T-helper 22 cell (primary cell): Measurements from ENCODE around the gene PRPSAP2.
"Not testable (repeated sequence)": the region's sequence is repeated elsewhere in the genome, so short reads cannot be mapped to it uniquely, and the experiment has no call there.

Experiments used
- DNase-seq: peaks from one replicate; pipeline ENCODE4 v3.0.0-alpha.2; 2020; ENCODE audit warnings: low read depth

Gene PRPSAP2

GRCh38 chr17:18889658-18890057, 31.7 kb downstream of the PRPSAP2 start:
- DNase-seq: no peak

GRCh38 chr17:18891541-18891940, 33.6 kb downstream of the PRPSAP2 start:
- no peak for DNase-seq

- DNase-seq: no peak
These were observed 38.2 kb downstream of the PRPSAP2 start for GRCh38 chr17:18896146-18896545.

GRCh38 chr17:18896947-18897346, 39.0 kb downstream of the PRPSAP2 start:
- DNase-seq: no peak

GRCh38 chr17:18904482-18904881, 46.6 kb downstream of the PRPSAP2 start:
- DNase-seq: no peak

GRCh38 chr17:18905226-18905625, 47.3 kb downstream of the PRPSAP2 start:
- DNase-seq: no peak

GRCh38 chr17:18910326-18910725, 52.4 kb downstream of the PRPSAP2 start:
- no peak for DNase-seq

- no peak for DNase-seq
These were observed 53.0 kb downstream of the PRPSAP2 start for GRCh38 chr17:18910881-18911280.

GRCh38 chr17:18916816-18917500, 59.0 kb downstream of the PRPSAP2 start:
- no peak for DNase-seq

GRCh38 chr17:18917506-18918032, 59.6 kb downstream of the PRPSAP2 start:
- DNase-seq: no peak

- DNase-seq: no peak
These were observed 62.0 kb downstream of the PRPSAP2 start for GRCh38 chr17:18919963-18920362.

GRCh38 chr17:18920911-18921441, 63.0 kb downstream of the PRPSAP2 start:
- no peak for DNase-seq

GRCh38 chr17:18921485-18921884, 63.6 kb downstream of the PRPSAP2 start:
- no peak for DNase-seq

- DNase-seq: no peak
These were observed 64.1 kb downstream of the PRPSAP2 start for GRCh38 chr17:18921912-18922451.

GRCh38 chr17:18922596-18922995, 64.7 kb downstream of the PRPSAP2 start:
- not testable (repeated sequence) for DNase-seq

- no peak for DNase-seq
These were observed 67.3 kb downstream of the PRPSAP2 start for GRCh38 chr17:18925187-18925586.

- DNase-seq: no peak
These were observed 70.7 kb downstream of the PRPSAP2 start for GRCh38 chr17:18928628-18929125.

GRCh38 chr17:18932360-18933055, 74.6 kb downstream of the PRPSAP2 start:
- DNase-seq: no peak

GRCh38 chr17:18933102-18934058, 75.4 kb downstream of the PRPSAP2 start:
- no peak for DNase-seq

GRCh38 chr17:18937981-18938691, 80.2 kb downstream of the PRPSAP2 start:
- DNase-seq: no peak

- no peak for DNase-seq
These were observed 80.7 kb downstream of the PRPSAP2 start for GRCh38 chr17:18938692-18939023.
